ENCODE measurements around the gene TMEM198. TPM values are rescaled to one million over a fixed set of nuclear protein-coding genes. Genes with fewer than 3 reads are reported as not detected.

The TMEM198 gene
- total and polyA plus RNA-seq, 4 donors, result 0.74 to 1.9 (median 1.5) TPM

- TF ChIP-seq GABPA (IDR thresholded peaks at IDR 0.05 in 1 of 2, conservative IDR thresholded peaks at IDR 0.05 in 1 of 2) (no peak), ZBTB33 (IDR thresholded peaks at IDR 0.05) (no peak), NR2F2 (IDR thresholded peaks at IDR 0.05) (no peak), YY1 (IDR thresholded peaks at IDR 0.05) (no peak), FOXA2 (IDR thresholded peaks at IDR 0.05) (no peak), FOXA1 (IDR thresholded peaks at IDR 0.05) (no peak)
Observed at GRCh38 chr2:219561179-219562048, 17.6 kb downstream of the TMEM198 start (continued).

DNA sequence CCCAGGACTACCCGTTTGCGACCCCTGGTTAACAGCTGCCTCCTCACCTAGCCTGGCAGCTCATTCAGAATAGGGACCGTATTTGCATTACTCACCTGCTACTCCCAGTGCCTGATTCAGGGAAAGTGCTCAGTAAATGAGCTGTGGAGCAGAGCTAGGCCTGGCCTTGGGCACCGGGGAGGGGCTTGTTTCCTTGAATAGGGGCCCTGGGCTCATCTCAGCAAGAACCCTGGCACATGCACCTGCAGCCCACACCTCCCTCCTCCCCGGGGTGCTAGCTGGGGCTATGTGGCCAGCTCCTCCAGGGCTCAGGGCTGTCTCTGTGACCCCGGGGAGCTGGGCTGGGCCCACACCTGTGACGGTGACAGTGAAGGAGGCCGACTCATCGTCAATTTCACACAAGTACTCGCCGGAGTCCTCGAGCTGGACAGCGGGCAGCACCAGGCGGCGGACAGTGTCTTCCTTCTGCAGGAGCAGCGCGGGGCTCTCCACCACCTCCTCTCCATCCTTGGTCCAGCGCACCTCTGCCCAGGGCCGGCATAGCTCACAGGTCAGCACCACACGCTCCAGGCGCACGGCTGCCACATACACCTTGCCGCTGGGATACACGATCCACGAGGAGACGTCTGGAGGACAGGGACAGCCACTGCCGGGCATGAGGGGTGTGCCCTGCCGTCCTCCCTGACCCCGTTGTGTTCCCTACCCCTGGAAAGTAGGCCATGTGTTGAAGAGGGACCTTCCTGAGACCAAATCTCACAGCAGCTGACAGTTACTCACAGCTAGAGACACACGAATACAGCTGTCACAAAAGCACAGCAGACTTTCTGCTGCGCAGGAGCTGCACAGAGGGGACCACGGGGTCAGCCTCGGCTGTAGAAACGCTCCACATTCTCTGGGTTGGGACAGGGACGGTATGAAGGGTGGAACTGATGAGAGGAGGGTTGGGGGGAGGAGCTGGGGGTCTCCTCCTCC is 18.5 kb downstream of the TMEM198 start:
- DNase-seq (ENCODE audit: low spot score), result no peak
- no peak overlapping the region for H3K9ac ChIP-seq (ENCODE audit: low read depth in 1 of 2, low read length in 2 of 2)
- H3K4me1 ChIP-seq (ENCODE audit: control insufficient read depth in 4 of 4, insufficient read depth in 4 of 4, low read length in 3 of 4), result no peaks in the 10 kb centered on the region
- H3K27me3 ChIP-seq (ENCODE audit: control insufficient read depth in 4 of 4, insufficient read depth in 4 of 4, low read length in 3 of 4), result no peaks in the 10 kb centered on the region
- no peaks in the 10 kb centered on the region for H3K9me3 ChIP-seq (ENCODE audit: control insufficient read depth in 4 of 4, low read length in 3 of 4)
- no peak overlapping the region for H3K27ac ChIP-seq (ENCODE audit: low read depth in 1 of 2, low read length in 2 of 2)
- WGBS, result 89% methylated on average over 35 of the region's 35 CpGs
- TF ChIP-seq JUND (IDR thresholded peaks at IDR 0.05) (no peak), RAD21 (IDR thresholded peaks at IDR 0.05) (no peak), SP1 (IDR thresholded peaks at IDR 0.05) (no peak), ATF3 (IDR thresholded peaks at IDR 0.05) (no peak), NR2F2 (IDR thresholded peaks at IDR 0.05) (no peak), TAF1 (conservative IDR thresholded peaks at IDR 0.05) (no peak), FOXA2 (IDR thresholded peaks at IDR 0.05) (no peak), FOXA1 (IDR thresholded peaks at IDR 0.05) (no peak), ZBTB33 (IDR thresholded peaks at IDR 0.05) (no peak), RXRA (IDR thresholded peaks at IDR 0.05) (no peak), HNF4A (conservative IDR thresholded peaks at IDR 0.05) (no peak), YY1 (IDR thresholded peaks at IDR 0.05) (no peak), HNF4G (IDR thresholded peaks at IDR 0.05) (no peak), CTCF (IDR thresholded peaks at IDR 0.05; ENCODE audit: low read depth, low read length, missing input control) (no peak), MAX (IDR thresholded peaks at IDR 0.05) (no peak), GABPA (IDR thresholded peaks at IDR 0.05 in 1 of 2, conservative IDR thresholded peaks at IDR 0.05 in 1 of 2) (no peak), EGR1 (IDR thresholded peaks at IDR 0.05; ENCODE audit: low read depth in 2 of 2) (no peak)
- TF ChIP-seq, protein P1, sequence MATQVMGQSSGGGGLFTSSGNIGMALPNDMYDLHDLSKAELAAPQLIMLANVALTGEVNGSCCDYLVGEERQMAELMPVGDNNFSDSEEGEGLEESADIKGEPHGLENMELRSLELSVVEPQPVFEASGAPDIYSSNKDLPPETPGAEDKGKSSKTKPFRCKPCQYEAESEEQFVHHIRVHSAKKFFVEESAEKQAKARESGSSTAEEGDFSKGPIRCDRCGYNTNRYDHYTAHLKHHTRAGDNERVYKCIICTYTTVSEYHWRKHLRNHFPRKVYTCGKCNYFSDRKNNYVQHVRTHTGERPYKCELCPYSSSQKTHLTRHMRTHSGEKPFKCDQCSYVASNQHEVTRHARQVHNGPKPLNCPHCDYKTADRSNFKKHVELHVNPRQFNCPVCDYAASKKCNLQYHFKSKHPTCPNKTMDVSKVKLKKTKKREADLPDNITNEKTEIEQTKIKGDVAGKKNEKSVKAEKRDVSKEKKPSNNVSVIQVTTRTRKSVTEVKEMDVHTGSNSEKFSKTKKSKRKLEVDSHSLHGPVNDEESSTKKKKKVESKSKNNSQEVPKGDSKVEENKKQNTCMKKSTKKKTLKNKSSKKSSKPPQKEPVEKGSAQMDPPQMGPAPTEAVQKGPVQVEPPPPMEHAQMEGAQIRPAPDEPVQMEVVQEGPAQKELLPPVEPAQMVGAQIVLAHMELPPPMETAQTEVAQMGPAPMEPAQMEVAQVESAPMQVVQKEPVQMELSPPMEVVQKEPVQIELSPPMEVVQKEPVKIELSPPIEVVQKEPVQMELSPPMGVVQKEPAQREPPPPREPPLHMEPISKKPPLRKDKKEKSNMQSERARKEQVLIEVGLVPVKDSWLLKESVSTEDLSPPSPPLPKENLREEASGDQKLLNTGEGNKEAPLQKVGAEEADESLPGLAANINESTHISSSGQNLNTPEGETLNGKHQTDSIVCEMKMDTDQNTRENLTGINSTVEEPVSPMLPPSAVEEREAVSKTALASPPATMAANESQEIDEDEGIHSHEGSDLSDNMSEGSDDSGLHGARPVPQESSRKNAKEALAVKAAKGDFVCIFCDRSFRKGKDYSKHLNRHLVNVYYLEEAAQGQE (IDR thresholded peaks at IDR 0.05), result no peak
- H3K36me3 ChIP-seq (ENCODE audit: control insufficient read depth in 4 of 4, insufficient read depth in 3 of 4, low read depth in 1 of 4, low read length in 3 of 4), result peaks cover 0 to 6% (median 2%) of the 10 kb centered on the region in 4 donors
- H3K4me3 ChIP-seq (ENCODE audit: low read depth in 1 of 3, low read length in 3 of 3), result no peak overlapping the region
